ENCODE measurements around the gene KIAA1217. TPM values are rescaled to one million over a fixed set of nuclear protein-coding genes. Genes with fewer than 3 reads are reported as not detected.

KIAA1217 gene
- total RNA-seq, 1 experiment from 2014 or later = 18.6 TPM

DNA sequence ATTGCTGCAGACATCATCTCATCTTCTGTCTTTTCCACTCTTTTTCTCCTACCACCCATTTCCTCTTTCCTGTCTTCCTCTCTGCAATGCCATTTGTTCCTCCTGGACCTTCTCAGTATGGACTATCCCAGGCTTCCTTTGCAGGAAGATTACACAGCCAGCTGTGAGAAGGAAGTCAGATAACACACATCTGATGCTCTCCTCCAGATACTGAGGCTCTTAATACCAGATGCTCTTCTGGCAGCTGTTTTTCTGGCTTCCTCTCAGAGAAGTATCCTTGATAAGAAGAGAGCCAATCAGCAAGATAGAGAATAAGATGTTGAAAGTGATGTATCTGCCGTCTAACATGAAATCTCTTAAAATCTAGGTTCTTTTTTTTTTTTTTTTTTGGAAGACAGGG is 14.4 kb downstream of the KIAA1217 start:
- Mint-ChIP-seq H3K4me1 (peaks cover 10 to 12% of the 10 kb centered on the region in 2 experiments), H3K4me3 (no peak overlapping the region), H3K36me3 (ENCODE audit: insufficient read depth in 1 of 3, low read depth in 3 of 3) (peaks cover 11 to 32% (median 19%) of the 10 kb centered on the region in 3 experiments; a peak in 6 of 7 replicates), H3K27me3 (ENCODE audit: low read depth) (no peaks in the 10 kb centered on the region), H3K27ac (no peak overlapping the region), H3K9me3 (no peaks in the 10 kb centered on the region)
- H3K18ac ChIP-seq (ENCODE audit: insufficient read length, low read depth, low read length) = no peak overlapping the region
- H3K9me3 ChIP-seq (ENCODE audit: control insufficient read depth, low read depth, low read length) = no peaks in the 10 kb centered on the region
- WGBS (ENCODE audit: extremely low coverage, insufficient read length, low lambda C conversion rate) = no CpG with 5 or more reads among the region's 1 CpG
- H2BK15ac ChIP-seq (ENCODE audit: low read depth, low read length) = no peak overlapping the region
- H2BK120ac ChIP-seq (ENCODE audit: low read depth, low read length, poor library complexity, severe bottlenecking) = no peak overlapping the region
- H3K23ac ChIP-seq (ENCODE audit: insufficient read length, low read depth, low read length) = no peak overlapping the region
- H4K5ac ChIP-seq (ENCODE audit: insufficient read length, low read depth, low read length) = no peak overlapping the region
- TF ChIP-seq, protein P1, sequence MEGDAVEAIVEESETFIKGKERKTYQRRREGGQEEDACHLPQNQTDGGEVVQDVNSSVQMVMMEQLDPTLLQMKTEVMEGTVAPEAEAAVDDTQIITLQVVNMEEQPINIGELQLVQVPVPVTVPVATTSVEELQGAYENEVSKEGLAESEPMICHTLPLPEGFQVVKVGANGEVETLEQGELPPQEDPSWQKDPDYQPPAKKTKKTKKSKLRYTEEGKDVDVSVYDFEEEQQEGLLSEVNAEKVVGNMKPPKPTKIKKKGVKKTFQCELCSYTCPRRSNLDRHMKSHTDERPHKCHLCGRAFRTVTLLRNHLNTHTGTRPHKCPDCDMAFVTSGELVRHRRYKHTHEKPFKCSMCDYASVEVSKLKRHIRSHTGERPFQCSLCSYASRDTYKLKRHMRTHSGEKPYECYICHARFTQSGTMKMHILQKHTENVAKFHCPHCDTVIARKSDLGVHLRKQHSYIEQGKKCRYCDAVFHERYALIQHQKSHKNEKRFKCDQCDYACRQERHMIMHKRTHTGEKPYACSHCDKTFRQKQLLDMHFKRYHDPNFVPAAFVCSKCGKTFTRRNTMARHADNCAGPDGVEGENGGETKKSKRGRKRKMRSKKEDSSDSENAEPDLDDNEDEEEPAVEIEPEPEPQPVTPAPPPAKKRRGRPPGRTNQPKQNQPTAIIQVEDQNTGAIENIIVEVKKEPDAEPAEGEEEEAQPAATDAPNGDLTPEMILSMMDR (conservative IDR thresholded peaks at IDR 0.05) = no peak
- no peaks in the 10 kb centered on the region for H3K27me3 ChIP-seq (ENCODE audit: insufficient read depth, low read length)
- no peak overlapping the region for H3K14ac ChIP-seq (ENCODE audit: insufficient read depth, low read length)
- no peak overlapping the region for H3K9ac ChIP-seq (ENCODE audit: extremely low read depth, insufficient read length, low read length)
- H2AK5ac ChIP-seq (ENCODE audit: insufficient read length, low read length) = no peak overlapping the region
- H2BK5ac ChIP-seq (ENCODE audit: insufficient read length, low read length) = no peak overlapping the region
- no peak overlapping the region for H3T11ph ChIP-seq (ENCODE audit: low read length)
- H4K91ac ChIP-seq (ENCODE audit: insufficient read length, low read depth, low read length) = no peak overlapping the region
- H2AFZ ChIP-seq (ENCODE audit: low read length) = no peak overlapping the region
- DNase-seq = no peak
- H2BK12ac ChIP-seq (ENCODE audit: insufficient read length, low read depth, low read length) = no peak overlapping the region
- no peaks in the 10 kb centered on the region for H4K20me1 ChIP-seq (ENCODE audit: control insufficient read depth, insufficient read depth, insufficient read length)
- no peak overlapping the region for H3K4ac ChIP-seq (ENCODE audit: low read depth, low read length)
- H4K8ac ChIP-seq (replicated peaks; ENCODE audit: insufficient read length, low read depth, low read length) = no peak overlapping the region
- no peak overlapping the region for H3K56ac ChIP-seq (ENCODE audit: insufficient read length, low read depth, low read length)
- H3K23me2 ChIP-seq (ENCODE audit: insufficient read length, low read depth, low read length, poor library complexity, severe bottlenecking) = no peaks in the 10 kb centered on the region
- H2BK20ac ChIP-seq (ENCODE audit: low read depth, low read length, poor library complexity, severe bottlenecking) = no peak overlapping the region
- 0 out of 2 replicates have a peak, but pooled peaks cover 2% of the 10 kb centered on the region for H3K4me1 ChIP-seq (ENCODE audit: insufficient read depth, low read length)
- H3K79me1 ChIP-seq (ENCODE audit: insufficient read depth, low read depth, low read length, poor library complexity, severe bottlenecking) = no peaks in the 10 kb centered on the region
- no peaks in the 10 kb centered on the region for H3K79me2 ChIP-seq (ENCODE audit: insufficient read depth, low read length)
- H3K27ac ChIP-seq (ENCODE audit: insufficient read length, low read depth, low read length) = no peak overlapping the region
- H3K4me2 ChIP-seq (ENCODE audit: insufficient read depth, insufficient read length, low read length) = no peak overlapping the region

All from H9 (cell line).